Nephron (organoid): ENCODE measurements around the gene TGM2.

ENCODE experiments used
- H3K27ac Mint-ChIP-seq, 3 experiments: 2 replicates each; pipeline ENCODE4 v1.8.0; 2020; ENCODE audit warnings: mixed read lengths in 3 of 3, mild to moderate bottlenecking in 2 of 3, moderate library complexity in 1 of 3
- H3K27me3 Mint-ChIP-seq: 2 replicates; pipeline ENCODE4 v1.8.0; 2021; ENCODE audit warnings: low read depth, mild to moderate bottlenecking, moderate library complexity, mixed read lengths
- H3K36me3 Mint-ChIP-seq: 2 replicates; pipeline ENCODE4 v1.8.0; 2020; ENCODE audit warnings: low read depth, mixed read lengths
- H3K4me1 Mint-ChIP-seq: 2 replicates; pipeline ENCODE4 v1.8.0; 2020; ENCODE audit warnings: mixed read lengths
- H3K4me3 Mint-ChIP-seq, 3 experiments: 2 replicates each; pipeline ENCODE4 v1.8.0; 2020; ENCODE audit warnings: mild to moderate bottlenecking in 3 of 3, mixed read lengths in 3 of 3, moderate library complexity in 2 of 3
- H3K9me3 Mint-ChIP-seq: 2 replicates; pipeline ENCODE4 v1.8.0; 2020; ENCODE audit warnings: mixed read lengths
- TF ChIP-seq, protein P1 (sequence below), 3 experiments: fragments of 200-600 bp; sonication (generic); IDR thresholded peaks; one replicate each; pipeline ENCODE4 v1.5.0; 2021; ENCODE audit warnings: antibody characterized with exemption in 3 of 3; ENCODE audit not compliant: unreplicated experiment in 3 of 3

Gene TGM2

DNA sequence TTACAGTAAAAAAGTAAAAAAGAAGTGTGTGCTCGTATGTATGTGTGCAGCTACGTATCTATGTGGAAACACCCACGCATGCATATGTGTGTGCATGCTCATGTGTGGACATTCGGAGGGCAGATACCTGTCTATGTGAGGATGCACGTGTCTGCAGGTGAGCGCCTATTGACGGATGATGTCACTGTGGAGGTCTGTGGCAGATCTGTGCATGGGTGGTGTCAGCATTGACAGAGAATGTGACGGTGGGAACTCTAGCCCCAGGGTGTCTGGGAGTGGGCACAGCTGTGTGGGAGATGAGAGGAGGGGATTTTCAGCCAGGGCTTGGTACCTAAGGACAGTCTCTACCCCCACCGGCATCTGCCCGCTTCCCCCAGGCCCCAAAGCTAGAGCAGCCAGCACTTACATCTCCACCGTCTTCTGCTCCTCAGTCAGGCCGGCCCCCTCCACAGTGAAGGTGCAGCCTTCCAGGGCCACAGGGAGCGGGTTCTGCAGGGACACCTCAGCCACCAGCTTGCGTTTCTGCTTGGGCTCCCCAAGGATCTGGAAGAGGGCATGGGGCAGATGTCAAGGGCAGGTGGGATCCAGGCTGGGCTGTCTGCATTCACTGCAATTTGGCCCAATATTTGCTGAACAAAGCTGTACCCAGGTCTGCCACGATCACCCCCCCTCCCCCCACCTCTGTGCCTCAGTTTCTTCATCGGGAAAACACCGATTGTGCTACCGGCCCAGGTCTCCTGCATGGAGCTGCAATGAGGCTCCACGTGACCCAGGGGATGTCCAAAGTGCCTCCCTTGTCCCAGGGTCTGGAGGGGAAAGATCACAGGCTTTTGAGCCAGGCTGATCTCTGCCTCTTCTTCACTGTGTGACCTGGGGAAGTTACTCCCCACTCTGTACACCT, 34.1 kb downstream of the TGM2 start:
- no peaks in the 10 kb centered on the region for H3K9me3 Mint-ChIP-seq
- peaks cover 52% of the 10 kb centered on the region for H3K4me1 Mint-ChIP-seq
- peak overlapping the region in 2 of 3 experiments; percentile 87 to 91 for H3K27ac Mint-ChIP-seq
- TF ChIP-seq, protein P1, sequence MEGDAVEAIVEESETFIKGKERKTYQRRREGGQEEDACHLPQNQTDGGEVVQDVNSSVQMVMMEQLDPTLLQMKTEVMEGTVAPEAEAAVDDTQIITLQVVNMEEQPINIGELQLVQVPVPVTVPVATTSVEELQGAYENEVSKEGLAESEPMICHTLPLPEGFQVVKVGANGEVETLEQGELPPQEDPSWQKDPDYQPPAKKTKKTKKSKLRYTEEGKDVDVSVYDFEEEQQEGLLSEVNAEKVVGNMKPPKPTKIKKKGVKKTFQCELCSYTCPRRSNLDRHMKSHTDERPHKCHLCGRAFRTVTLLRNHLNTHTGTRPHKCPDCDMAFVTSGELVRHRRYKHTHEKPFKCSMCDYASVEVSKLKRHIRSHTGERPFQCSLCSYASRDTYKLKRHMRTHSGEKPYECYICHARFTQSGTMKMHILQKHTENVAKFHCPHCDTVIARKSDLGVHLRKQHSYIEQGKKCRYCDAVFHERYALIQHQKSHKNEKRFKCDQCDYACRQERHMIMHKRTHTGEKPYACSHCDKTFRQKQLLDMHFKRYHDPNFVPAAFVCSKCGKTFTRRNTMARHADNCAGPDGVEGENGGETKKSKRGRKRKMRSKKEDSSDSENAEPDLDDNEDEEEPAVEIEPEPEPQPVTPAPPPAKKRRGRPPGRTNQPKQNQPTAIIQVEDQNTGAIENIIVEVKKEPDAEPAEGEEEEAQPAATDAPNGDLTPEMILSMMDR (IDR thresholded peaks at IDR 0.05; ENCODE audit: unreplicated experiment in 3 of 3), result no peak
- no peaks in the 10 kb centered on the region for H3K36me3 Mint-ChIP-seq
- H3K27me3 Mint-ChIP-seq, result no peaks in the 10 kb centered on the region
- H3K4me3 Mint-ChIP-seq, result no peak overlapping the region

DNA sequence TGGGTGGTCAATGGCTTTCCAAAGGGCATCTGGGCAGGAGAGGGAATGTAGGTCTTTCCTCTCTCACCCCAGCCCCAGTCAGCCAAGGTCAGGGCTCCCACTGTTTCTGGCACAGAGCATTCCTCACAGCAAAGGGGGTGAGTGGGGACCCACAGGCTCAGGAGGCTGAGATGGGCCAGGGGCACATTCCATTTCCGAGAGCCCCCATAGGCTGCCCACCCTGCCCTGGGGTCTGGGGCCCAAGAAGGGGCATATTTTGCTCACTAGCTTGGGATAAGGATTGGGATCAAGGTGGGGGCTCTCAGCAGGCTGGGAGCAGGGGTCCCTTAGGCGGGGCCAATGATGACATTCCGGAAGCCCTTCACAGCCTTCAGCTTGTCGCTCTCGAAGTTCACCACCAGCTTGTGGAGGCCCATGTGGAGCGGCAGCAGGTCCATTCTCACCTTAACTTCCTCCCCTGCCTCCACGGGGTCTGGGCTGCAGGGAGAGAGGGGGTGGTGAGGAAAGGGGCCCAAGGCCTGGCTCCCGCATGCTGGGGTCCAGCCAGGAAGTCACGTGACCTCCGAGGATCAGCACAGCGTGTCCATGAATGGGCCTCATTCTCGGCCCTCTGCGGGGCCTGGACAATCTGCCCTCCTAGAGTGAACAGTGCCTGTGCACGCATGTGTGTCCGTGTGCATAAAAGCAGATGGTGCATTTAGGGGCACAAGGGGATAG, 35.0 kb downstream of the TGM2 start:
- TF ChIP-seq, protein P1 (IDR thresholded peaks at IDR 0.05; ENCODE audit: unreplicated experiment in 3 of 3), result no peak
- Mint-ChIP-seq H3K27me3 (peaks cover under 1% of the 10 kb centered on the region), H3K4me3 (no peak overlapping the region), H3K9me3 (no peaks in the 10 kb centered on the region), H3K36me3 (no peaks in the 10 kb centered on the region), H3K27ac (peak overlapping the region in 2 of 3 experiments; percentile 87 to 91), H3K4me1 (peaks cover 57% of the 10 kb centered on the region)

DNA sequence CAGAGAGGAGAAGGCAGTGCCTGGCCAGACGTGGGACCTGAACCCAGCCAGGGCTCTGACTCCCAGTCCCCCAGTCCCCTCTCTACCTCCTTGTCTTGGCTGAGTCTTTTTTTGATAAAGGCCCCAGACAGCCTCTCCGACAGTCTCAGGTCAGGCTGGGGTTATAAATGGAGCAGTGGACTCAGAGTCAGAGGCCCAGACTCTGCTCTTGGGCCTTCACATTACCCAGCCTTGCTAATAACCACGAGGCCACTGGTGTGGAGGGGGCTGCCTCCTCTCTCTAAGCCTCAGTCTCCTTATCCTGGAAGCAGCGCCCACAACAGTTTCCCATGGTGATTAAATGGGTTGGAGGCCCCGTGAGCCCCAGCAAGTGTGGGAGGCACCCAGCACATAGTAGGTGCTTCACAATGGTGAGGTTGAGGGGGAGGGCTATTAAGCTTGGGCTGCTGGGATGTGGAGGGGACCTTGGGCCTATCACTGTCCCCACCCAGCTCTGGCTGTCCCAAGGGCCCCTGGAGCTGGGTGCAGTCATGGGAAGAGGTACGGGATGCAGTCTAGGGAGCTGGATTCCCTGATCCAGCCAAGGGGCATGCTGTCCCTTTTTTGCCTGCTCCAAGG, 35.7 kb downstream of the TGM2 start:
- H3K27ac Mint-ChIP-seq, result peak overlapping the region in 2 of 3 experiments; percentile 64 to 67
- H3K4me3 Mint-ChIP-seq, result no peak overlapping the region
- peaks cover 3% of the 10 kb centered on the region for H3K27me3 Mint-ChIP-seq
- H3K36me3 Mint-ChIP-seq, result no peaks in the 10 kb centered on the region
- peaks cover 52% of the 10 kb centered on the region for H3K4me1 Mint-ChIP-seq
- no peaks in the 10 kb centered on the region for H3K9me3 Mint-ChIP-seq
- TF ChIP-seq, protein P1 (IDR thresholded peaks at IDR 0.05; ENCODE audit: unreplicated experiment in 3 of 3), result no peak

DNA sequence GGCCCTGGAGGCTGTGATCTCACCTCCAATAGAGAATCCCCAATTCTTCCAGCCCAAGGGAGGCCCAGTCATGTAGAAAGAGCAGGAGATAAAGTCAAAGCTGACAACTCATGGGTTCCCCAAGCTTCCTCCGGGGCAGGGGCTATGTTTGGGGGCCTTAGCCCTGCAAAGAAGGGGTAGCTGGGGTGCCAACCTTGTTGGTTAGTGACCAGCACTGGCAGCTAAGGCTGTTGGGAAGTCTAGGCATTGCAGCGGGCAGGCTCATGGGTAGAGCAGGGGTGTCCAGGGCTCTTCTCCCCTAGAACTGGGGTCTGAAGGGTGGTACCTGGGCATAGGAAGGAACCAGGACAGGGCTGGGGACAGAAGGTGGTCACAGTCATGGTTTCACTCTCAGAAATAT, 36.4 kb downstream of the TGM2 start:
- Mint-ChIP-seq H3K4me3 (no peak overlapping the region), H3K9me3 (no peaks in the 10 kb centered on the region), H3K27ac (peak overlapping the region in 2 of 3 experiments; percentile 64 to 67), H3K27me3 (peaks cover 3% of the 10 kb centered on the region), H3K4me1 (peaks cover 46% of the 10 kb centered on the region), H3K36me3 (no peaks in the 10 kb centered on the region)
- TF ChIP-seq, protein P1 (IDR thresholded peaks at IDR 0.05; ENCODE audit: unreplicated experiment in 3 of 3), result no peak

DNA sequence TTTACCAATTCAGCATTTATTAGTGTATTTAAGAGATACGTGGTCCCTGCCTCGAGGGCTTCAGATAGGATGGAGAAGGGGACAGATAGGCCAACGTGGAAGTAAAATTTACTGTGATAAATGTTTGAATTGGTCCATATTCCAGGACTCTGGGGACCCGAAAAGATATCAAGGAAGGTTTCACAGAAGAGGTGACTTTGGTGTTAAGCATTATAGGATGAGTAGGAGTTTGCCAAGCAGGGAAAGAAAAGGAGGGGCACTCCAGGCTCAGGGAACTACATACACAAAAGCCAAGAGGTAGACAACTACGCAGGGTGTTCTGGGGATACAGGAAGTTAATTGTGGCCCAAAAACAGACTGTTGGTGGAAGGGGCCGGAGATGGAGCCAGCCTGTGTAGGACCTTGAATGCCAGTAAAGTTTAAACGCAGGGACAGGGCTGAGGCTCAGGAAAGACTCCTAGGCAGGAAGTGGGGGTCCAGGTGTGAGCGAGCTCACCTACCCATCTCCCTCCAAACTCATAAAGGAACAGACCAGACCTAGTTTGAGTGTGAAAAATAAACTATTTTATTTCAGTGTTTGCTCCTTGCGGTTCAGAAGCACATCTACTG, 37.0 kb downstream of the TGM2 start:
- Mint-ChIP-seq H3K27ac (peak overlapping the region; percentile 1 to 67 (median 64)), H3K9me3 (no peaks in the 10 kb centered on the region), H3K36me3 (no peaks in the 10 kb centered on the region), H3K27me3 (peaks cover 3% of the 10 kb centered on the region), H3K4me3 (no peak overlapping the region), H3K4me1 (peaks cover 47% of the 10 kb centered on the region)
- TF ChIP-seq, protein P1 (IDR thresholded peaks at IDR 0.05; ENCODE audit: unreplicated experiment in 3 of 3), result no peak
